ENCODE results near the gene ACSS1. TPM values are rescaled to one million over a fixed set of nuclear protein-coding genes. Genes with fewer than 3 reads are reported as not detected.

ACSS1 gene
- total RNA-seq, 1 donor, result 1.4 TPM

GRCh38 chr20:25072226-25072811 is 14.4 kb upstream of the ACSS1 start:
- H3K4me2 ChIP-seq (ENCODE audit: insufficient read depth, low read length), result no peak overlapping the region
- H4K20me1 ChIP-seq (ENCODE audit: insufficient read depth, low read length), result no peaks in the 10 kb centered on the region
- H2AFZ ChIP-seq (ENCODE audit: low read length), result no peak overlapping the region
- H3K9me3 ChIP-seq (ENCODE audit: low read depth, low read length), result no peaks in the 10 kb centered on the region
- H3K4me1 ChIP-seq (ENCODE audit: insufficient read depth, low read length), result peaks cover 9% of the 10 kb centered on the region
- peaks cover 83% of the 10 kb centered on the region for H3K27me3 ChIP-seq (ENCODE audit: insufficient read depth, low read length)
- no peak for TF ChIP-seq CTCF (IDR thresholded peaks at IDR 0.05; ENCODE audit: extremely low read depth, low read depth, low read length)
- peak; percentile 31 for DNase-seq (ENCODE audit: insufficient read length, low spot score, missing footprints)
- no peaks in the 10 kb centered on the region for H3K79me2 ChIP-seq (ENCODE audit: insufficient read depth, low read length)
- no peak overlapping the region for H3K27ac ChIP-seq (ENCODE audit: low read depth, low read length)
- H3K4me3 ChIP-seq (ENCODE audit: insufficient read depth, low read length), result no peak overlapping the region
- no peaks in the 10 kb centered on the region for H3K36me3 ChIP-seq (ENCODE audit: insufficient read depth, low read length)

- H3K36me3 ChIP-seq (ENCODE audit: insufficient read depth, low read length), result no peaks in the 10 kb centered on the region
- TF ChIP-seq CTCF (IDR thresholded peaks at IDR 0.05; ENCODE audit: extremely low read depth, low read depth, low read length), result no peak
- no peak overlapping the region for H3K4me3 ChIP-seq (ENCODE audit: insufficient read depth, low read length)
- DNase-seq (ENCODE audit: insufficient read length, low spot score, missing footprints), result no peak
- H3K4me1 ChIP-seq (ENCODE audit: insufficient read depth, low read length), result peaks cover 3% of the 10 kb centered on the region
- peaks cover 77% of the 10 kb centered on the region for H3K27me3 ChIP-seq (ENCODE audit: insufficient read depth, low read length)
- H3K9me3 ChIP-seq (ENCODE audit: low read depth, low read length), result no peaks in the 10 kb centered on the region
- H3K79me2 ChIP-seq (ENCODE audit: insufficient read depth, low read length), result no peaks in the 10 kb centered on the region
- H3K4me2 ChIP-seq (ENCODE audit: insufficient read depth, low read length), result no peak overlapping the region
- H3K27ac ChIP-seq (ENCODE audit: low read depth, low read length), result no peak overlapping the region
- no peaks in the 10 kb centered on the region for H4K20me1 ChIP-seq (ENCODE audit: insufficient read depth, low read length)
- no peak overlapping the region for H2AFZ ChIP-seq (ENCODE audit: low read length)
These were observed 13.8 kb upstream of the ACSS1 start for GRCh38 chr20:25071734-25072133.

- Histone ChIP-seq H3K27me3 (ENCODE audit: insufficient read depth, low read length) (peaks cover 76% of the 10 kb centered on the region), H3K27ac (ENCODE audit: low read depth, low read length) (no peak overlapping the region), H3K4me1 (ENCODE audit: insufficient read depth, low read length) (no peaks in the 10 kb centered on the region), H3K4me2 (ENCODE audit: insufficient read depth, low read length) (no peak overlapping the region), H2AFZ (ENCODE audit: low read length) (no peak overlapping the region), H3K36me3 (ENCODE audit: insufficient read depth, low read length) (no peaks in the 10 kb centered on the region), H3K4me3 (ENCODE audit: insufficient read depth, low read length) (no peak overlapping the region), H3K9me3 (ENCODE audit: low read depth, low read length) (no peaks in the 10 kb centered on the region), H3K79me2 (ENCODE audit: insufficient read depth, low read length) (no peaks in the 10 kb centered on the region), H4K20me1 (ENCODE audit: insufficient read depth, low read length) (no peaks in the 10 kb centered on the region)
- no peak for TF ChIP-seq CTCF (IDR thresholded peaks at IDR 0.05; ENCODE audit: extremely low read depth, low read depth, low read length)
- DNase-seq (ENCODE audit: insufficient read length, low spot score, missing footprints), result peak; percentile 71
These were observed 13.0 kb upstream of the ACSS1 start for GRCh38 chr20:25070821-25071473.

GRCh38 chr20:25067102-25067987 is 9.4 kb upstream of the ACSS1 start:
- H3K36me3 ChIP-seq (ENCODE audit: insufficient read depth, low read length), result no peaks in the 10 kb centered on the region
- H4K20me1 ChIP-seq (ENCODE audit: insufficient read depth, low read length), result no peaks in the 10 kb centered on the region
- H3K79me2 ChIP-seq (ENCODE audit: insufficient read depth, low read length), result no peaks in the 10 kb centered on the region
- TF ChIP-seq CTCF (IDR thresholded peaks at IDR 0.05; ENCODE audit: extremely low read depth, low read depth, low read length), result no peak
- no peaks in the 10 kb centered on the region for H3K9me3 ChIP-seq (ENCODE audit: low read depth, low read length)
- H2AFZ ChIP-seq (ENCODE audit: low read length), result no peak overlapping the region
- H3K4me2 ChIP-seq (ENCODE audit: insufficient read depth, low read length), result no peak overlapping the region
- H3K4me1 ChIP-seq (ENCODE audit: insufficient read depth, low read length), result no peaks in the 10 kb centered on the region
- DNase-seq (ENCODE audit: insufficient read length, low spot score, missing footprints), result peak; percentile 18
- H3K27ac ChIP-seq (ENCODE audit: low read depth, low read length), result no peak overlapping the region
- no peak overlapping the region for H3K4me3 ChIP-seq (ENCODE audit: insufficient read depth, low read length)
- peaks cover 81% of the 10 kb centered on the region for H3K27me3 ChIP-seq (ENCODE audit: insufficient read depth, low read length)
